Effector CD4-positive, alpha-beta T cell (primary cell): ENCODE results near the gene UNK.

Experiments
- DNase-seq: peaks from one replicate; pipeline ENCODE4 v3.0.0-alpha.2; 2020
- total RNA-seq: gene quantifications from one replicate; lab custom pipeline; 2026; lab: John Stamatoyannopoulos, UW

Gene UNK, protein sequence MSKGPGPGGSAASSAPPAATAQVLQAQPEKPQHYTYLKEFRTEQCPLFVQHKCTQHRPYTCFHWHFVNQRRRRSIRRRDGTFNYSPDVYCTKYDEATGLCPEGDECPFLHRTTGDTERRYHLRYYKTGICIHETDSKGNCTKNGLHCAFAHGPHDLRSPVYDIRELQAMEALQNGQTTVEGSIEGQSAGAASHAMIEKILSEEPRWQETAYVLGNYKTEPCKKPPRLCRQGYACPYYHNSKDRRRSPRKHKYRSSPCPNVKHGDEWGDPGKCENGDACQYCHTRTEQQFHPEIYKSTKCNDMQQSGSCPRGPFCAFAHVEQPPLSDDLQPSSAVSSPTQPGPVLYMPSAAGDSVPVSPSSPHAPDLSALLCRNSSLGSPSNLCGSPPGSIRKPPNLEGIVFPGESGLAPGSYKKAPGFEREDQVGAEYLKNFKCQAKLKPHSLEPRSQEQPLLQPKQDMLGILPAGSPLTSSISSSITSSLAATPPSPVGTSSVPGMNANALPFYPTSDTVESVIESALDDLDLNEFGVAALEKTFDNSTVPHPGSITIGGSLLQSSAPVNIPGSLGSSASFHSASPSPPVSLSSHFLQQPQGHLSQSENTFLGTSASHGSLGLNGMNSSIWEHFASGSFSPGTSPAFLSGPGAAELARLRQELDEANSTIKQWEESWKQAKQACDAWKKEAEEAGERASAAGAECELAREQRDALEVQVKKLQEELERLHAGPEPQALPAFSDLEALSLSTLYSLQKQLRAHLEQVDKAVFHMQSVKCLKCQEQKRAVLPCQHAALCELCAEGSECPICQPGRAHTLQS
- 66.0 reads per million, percentile 74 among the genes with 10 or more reads in this experiment for total RNA-seq

DNA sequence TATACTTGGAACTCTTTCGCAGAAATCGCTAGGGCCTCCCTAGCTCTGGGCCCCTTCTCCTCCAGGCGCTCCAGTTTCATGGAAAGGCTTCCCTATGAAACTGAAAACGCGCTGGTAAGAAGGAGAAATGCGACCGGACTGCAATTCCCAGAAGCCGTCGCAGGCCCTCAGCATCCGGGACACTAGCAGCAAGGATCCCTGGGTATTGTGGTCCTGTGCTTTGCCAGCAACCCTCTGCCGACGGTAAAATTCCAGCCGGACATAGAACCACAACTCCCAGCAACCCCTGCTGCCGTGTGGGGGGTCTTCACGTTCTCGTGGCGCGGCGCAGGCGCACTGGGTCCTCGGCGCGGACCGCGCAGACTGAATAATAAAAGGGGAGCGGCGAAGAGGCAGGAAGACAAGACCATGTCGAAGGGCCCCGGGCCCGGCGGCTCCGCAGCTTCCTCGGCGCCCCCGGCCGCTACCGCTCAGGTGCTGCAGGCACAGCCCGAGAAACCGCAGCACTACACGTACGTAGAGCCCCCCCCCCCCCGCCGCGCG, at the start of gene UNK:
Gene UNK (plus strand): TSS at position 334 of the 543 bp plus-strand sequence. CDS start 75 bp downstream, at position 409.
- DNase-seq = peak; percentile 95

DNA sequence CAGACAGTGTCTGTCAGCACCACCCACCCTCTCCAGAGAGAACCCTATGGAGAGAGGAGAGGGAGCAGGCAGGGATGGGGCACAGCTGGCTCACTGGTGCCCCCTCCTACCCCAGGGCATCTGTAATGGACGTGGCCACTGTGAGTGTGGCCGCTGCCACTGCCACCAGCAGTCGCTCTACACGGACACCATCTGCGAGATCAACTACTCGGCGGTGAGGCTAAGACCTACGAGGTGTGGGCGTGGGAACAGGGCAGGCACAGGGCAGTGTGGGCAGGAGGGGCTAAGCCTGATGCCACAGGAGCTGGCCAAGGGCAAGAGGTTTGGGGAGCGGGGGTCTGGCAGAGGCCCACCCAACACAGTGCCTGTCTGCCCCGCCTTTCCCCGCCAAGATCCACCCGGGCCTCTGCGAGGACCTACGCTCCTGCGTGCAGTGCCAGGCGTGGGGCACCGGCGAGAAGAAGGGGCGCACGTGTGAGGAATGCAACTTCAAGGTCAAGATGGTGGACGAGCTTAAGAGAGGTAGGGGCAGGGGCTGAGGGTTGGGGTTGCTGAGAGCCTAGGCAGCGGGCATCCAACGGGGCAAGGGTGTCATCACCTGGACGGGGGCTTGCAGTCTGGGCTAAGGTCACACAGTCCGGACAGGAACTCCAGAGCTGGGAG, 48.3 kb upstream of the UNK start:
- no peak for DNase-seq

DNA sequence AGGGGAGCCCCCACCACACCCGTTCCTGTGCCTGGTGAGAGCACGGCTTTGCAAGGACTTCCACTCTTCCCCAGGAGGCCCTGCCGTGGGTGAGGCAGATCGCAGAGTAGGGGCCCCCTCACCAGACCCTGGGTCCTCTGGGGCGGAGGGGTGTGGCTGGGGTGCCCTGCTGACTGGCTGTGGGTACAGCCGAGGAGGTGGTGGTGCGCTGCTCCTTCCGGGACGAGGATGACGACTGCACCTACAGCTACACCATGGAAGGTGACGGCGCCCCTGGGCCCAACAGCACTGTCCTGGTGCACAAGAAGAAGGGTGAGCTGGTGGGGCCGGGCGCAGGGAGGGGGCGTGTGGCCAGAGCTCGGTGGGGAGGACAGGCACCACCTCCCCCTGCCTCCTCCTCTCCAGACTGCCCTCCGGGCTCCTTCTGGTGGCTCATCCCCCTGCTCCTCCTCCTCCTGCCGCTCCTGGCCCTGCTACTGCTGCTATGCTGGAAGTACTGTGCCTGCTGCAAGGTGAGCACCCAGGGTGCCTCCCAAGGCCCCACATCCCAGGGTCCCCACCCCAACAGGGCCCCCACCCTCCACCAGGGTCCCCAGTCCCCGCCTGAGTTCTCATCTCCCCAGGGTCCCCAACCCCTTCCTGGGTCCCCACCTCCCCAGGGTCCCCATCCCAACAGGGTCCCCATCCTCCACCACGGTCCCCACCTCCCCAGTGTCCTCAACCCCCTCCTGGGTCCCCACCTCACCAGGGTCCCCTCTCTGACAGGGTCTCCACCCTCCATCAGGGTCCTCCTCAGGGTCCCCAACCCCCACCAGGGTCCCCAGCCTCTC, 47.3 kb upstream of the UNK start:
- DNase-seq = no peak

DNA sequence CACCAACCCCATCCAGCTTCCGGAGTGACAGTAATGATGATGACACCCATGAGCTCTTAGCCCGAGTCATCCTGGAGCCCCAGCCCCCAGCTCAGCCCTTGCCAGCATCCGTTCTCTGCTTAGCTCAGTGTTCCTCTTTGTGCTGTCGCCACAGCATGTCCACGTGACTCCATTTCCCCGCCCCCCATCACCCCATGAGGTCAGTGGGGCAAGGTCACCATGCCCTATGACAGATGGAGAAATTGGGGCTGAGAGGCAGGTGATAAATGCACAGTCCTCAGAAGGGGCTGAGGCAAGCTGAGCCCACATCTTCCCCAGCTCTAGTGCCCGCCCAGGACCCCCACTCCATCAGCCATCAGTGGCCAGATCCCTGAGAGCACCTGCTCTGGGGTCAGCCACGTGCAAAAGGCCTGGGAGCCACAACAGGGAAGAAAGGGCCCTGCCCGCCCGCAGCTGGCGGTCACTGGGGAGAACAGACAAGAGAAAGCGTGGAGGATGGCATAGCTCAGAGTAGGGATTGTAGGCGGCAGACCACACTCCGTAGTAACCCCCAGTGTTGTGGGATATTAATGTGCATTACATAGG, 46.3 kb upstream of the UNK start:
- no peak for DNase-seq

DNA sequence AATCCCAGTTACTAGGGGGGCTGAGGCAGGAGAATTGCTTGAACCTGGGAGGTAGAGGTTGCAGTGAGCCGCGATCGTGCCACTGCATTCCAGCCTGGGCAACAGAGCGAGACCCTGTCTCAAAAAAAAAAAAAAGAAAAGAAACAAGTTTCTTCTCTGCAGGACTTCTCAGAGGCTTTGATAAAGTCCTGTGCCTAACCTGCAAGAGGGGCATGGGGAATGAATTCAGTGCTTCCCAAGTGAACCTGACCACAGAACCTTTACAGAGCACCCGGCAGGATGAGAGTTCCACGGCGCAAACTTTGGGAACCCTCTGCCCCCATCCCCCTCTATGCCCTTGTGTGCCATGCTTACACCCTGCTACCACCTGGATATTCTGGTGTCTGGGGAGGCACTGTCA, 45.4 kb upstream of the UNK start:
- no peak for DNase-seq

DNA sequence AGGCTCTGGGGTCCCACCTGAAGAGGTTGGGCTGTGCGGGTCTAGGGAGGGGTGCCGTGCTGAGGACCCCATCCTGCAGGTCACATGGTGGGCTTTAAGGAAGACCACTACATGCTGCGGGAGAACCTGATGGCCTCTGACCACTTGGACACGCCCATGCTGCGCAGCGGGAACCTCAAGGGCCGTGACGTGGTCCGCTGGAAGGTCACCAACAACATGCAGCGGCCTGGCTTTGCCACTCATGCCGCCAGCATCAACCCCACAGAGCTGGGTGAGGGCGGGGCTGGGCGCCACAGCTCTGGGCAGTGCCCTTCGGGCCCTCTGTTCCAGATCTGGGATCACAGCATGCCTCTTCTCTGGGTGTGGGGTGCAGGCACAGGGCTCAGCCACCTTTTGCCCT, 44.8 kb upstream of the UNK start:
- DNase-seq = no peak

DNA sequence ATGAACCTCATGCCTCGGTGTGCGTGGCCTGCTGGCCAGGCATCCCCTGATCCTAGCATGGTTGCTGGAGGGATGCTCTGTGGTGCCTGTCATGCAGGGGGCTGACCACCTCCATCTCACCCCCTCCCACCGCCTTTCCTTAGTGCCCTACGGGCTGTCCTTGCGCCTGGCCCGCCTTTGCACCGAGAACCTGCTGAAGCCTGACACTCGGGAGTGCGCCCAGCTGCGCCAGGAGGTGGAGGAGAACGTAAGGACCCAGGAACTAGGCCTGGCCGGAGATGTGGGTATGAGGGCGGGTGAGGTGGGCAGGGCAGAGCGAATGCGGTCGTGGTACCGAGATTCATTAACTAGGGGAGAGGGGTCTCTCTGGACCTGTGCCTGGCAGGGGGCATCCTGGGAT, 44.4 kb upstream of the UNK start:
- no peak for DNase-seq

DNA sequence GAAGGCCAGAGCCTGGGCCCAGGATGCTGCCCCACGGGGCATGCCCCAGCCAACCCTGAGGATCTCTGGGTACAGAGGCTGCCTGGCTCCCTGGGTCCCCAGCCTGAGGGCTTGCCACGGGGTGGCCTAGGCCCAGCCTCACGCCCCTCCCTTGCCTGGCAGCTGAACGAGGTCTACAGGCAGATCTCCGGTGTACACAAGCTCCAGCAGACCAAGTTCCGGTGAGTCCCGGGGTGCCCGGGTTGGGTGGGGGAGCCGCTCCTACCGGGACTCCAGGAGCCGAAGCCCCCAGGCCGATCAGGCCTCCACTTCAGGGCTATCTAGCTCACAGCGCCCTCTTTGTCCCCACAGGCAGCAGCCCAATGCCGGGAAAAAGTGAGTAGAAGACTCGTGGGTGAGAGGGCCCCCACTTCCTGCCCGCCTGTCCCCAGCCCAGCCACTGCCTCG, 44.0 kb upstream of the UNK start:
- no peak for DNase-seq

DNA sequence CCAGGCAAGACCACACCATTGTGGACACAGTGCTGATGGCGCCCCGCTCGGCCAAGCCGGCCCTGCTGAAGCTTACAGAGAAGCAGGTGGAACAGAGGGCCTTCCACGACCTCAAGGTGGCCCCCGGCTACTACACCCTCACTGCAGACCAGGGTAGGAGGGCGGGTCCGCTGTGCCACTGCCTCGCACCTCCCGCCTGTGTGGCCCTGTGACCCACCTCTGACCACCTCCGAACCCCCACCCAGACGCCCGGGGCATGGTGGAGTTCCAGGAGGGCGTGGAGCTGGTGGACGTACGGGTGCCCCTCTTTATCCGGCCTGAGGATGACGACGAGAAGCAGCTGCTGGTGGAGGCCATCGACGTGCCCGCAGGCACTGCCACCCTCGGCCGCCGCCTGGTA, 42.3 kb upstream of the UNK start:
- DNase-seq = no peak

DNA sequence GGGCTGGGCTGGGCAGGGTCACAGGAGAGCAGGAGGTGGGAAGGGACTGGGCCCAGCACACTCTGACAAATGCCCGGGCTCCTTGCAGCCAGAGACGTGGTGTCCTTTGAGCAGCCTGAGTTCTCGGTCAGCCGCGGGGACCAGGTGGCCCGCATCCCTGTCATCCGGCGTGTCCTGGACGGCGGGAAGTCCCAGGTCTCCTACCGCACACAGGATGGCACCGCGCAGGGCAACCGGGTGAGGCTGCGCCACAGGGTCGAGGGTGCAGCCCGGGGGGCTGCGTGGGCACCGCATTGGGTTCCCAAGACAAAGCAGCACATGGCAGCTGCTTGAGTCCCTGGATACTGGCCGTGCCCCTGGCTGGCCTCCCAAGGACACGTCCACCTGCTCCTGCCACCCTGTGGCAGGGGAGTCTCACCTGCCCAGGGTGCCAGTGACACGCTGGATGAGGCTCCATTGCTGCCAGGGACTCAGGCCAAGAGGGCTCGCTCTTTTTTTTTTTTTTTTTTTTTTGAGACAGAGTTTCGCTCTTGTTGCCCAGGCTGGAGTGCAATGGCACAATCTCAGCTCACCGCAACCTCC, 40.9 kb upstream of the UNK start:
- no peak for DNase-seq

DNA sequence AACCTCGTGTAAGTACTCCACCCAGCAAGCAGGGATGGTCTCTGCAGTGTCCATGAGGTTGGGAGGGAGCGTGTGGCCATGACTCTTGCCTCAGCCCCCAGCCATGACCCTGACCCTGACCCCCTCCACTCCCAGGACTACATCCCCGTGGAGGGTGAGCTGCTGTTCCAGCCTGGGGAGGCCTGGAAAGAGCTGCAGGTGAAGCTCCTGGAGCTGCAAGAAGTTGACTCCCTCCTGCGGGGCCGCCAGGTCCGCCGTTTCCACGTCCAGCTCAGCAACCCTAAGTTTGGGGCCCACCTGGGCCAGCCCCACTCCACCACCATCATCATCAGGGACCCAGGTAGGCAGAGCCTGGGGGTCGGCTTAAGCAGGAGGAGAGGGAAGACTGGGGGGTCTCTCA, 35.9 kb upstream of the UNK start:
- DNase-seq = no peak

DNA sequence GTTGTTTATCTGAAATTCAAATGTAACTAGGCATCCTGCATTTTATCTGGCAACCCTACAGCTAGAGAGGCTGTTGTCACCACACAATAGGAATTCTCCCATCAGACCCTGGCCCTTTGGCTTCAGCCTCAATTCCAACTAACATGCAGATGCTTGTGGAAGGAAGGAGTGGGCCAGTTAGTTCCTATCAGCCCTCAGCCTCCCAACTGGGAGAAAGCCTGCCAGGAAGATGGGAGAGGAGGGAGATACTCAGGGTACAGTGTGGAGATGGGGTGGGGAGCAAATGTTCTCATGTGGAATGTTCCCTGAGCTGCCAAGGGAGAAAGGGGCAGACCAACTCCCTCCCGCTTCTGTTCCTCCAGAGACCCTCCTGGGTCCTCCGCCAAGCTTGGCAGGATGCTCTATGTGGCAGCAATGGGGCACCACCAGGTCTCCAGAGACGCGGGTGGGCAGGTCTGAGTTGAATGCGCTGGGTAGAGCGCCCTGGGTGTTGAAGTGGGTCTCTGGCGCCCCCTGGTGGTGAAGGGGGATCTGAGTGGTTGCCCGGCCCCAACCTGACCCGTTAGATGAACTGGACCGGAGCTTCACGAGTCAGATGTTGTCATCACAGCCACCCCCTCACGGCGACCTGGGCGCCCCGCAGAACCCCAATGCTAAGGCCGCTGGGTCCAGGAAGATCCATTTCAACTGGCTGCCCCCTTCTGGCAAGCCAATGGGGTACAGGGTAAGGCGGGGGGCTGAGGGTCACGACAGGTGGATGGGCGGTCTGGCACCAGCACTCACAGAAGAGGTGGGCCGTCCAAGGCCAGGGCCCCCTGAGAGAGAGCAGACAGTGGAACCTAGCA, 34.8 kb upstream of the UNK start:
- peak; percentile 89 for DNase-seq

DNA sequence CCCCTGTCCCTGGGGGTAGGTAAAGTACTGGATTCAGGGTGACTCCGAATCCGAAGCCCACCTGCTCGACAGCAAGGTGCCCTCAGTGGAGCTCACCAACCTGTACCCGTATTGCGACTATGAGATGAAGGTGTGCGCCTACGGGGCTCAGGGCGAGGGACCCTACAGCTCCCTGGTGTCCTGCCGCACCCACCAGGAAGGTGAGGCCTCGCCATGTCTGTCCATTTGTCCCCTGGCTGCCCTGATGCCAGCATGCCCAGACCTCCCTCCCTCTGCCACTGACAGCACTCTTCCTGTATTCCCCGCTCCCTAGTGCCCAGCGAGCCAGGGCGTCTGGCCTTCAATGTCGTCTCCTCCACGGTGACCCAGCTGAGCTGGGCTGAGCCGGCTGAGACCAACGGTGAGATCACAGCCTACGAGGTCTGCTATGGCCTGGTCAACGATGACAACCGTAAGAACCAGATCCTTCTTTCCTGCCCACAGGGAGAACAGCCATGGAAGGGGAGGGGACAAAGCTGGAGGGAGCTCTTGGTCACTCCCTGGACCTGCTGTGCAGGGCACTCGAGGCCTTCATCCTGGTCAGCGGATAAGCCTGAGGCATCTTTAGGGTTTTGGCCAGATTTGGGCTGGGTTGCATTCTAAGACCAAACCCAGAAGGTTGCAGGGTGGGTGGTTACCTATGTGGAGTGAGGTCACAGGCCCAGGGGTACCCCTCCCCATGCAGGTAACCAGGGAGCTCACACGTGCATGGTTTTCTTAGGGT, 33.8 kb upstream of the UNK start:
- no peak for DNase-seq

DNA sequence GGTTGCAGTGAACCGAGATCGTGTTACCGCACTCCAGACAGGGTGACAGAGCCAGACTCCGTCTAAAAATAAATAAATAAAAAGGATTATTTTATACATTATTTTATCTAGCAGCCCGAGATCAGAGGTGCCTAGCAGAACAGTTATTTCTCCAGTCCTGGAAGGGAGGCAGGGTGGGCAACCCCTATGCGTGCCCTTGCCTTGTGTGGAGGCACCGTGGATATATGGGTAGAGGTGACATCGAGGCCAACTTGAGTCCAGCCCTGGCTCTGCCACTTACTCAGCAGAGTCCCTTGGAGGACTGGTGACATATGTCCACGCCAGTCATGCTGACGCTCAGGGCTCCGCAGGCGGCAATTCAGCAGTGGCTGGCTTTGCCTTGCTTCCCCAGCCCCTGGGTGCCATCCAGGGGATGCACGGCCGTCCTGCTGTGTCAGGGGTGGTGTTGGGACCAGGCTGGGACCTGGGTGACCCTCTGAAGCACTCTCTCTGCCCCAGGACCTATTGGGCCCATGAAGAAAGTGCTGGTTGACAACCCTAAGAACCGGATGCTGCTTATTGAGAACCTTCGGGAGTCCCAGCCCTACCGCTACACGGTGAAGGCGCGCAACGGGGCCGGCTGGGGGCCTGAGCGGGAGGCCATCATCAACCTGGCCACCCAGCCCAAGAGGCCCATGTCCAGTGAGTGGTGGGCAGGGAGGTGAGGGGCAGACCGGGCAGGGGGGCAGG, 32.8 kb upstream of the UNK start:
- no peak for DNase-seq

DNA sequence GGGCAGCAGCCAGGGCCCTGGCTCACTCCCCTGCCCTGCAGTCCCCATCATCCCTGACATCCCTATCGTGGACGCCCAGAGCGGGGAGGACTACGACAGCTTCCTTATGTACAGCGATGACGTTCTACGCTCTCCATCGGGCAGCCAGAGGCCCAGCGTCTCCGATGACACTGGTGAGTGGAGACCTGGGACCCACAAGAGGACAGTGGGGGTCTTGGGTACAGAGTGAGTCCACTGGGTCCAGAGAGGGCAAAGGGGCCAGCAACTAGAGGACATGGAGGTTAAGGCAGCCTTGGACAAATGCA, 32.2 kb upstream of the UNK start:
- no peak for DNase-seq

DNA sequence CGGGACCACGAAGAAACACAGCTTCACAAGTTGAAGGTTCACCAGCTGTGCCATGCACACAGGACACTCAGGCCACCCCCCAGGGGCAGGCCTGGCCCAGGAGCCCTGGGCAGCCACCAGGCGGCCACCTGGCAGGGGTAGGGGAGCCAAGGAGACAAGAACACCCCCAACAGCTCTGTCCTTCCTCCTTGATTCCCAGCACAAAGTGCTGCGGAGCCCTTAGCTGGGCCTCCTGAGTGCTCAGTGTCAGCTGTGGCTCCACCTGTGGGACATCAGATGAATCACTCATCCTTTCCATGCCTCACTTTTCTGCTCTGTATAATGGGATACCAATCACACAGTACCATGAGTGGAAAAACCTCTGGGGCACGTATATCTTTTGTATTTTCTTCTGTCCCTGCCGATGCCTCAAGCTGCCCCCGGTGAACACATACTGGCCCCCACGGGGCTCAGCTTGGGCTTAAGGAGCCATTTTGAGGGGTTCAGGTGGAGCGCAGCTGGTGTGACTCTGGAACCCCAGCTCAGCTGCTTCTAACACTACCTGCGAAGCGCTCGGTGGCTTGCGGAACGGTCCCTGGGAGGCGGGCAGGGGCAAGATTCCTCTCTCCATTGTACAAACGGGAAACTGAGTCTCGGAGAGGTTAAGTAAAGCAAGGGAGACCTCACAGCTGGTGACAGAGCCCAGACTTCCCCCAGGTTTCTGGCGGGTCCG, 31.6 kb upstream of the UNK start:
- DNase-seq = no peak

DNA sequence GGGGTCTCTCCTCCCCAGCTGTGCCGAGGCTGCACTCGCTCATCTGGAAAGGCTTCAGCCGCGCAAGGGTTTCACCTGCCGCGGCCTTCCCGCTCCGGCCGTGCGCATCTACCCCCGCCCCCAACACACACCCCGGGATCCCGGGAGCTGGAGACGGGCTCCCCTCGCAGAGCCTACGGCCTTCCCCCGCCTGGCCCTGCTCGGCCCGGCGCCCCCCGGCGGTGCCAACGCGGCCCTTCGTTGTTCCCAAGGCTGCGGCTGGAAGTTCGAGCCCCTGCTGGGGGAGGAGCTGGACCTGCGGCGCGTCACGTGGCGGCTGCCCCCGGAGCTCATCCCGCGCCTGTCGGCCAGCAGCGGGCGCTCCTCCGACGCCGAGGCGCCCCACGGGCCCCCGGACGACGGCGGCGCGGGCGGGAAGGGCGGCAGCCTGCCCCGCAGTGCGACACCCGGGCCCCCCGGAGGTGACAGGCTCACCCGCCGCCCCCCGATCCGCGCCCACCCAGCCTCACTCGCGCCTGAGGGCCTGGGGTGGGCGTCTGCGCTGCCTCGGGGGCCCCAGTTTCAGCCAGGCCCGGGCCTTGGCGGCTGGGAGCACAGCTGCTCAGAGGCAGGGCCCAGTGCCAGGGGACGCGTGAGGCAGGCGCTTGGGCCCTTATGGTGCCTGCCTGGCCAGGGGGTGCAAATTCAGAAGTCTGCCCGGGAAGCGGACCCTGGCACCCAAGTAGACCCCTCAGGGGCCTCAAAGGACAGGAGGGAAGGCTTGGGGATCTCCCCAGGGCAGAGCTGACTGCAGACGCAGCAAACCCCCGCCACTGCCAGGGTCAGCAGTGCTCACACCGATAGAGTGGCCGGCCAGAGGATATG, 30.9 kb upstream of the UNK start:
- DNase-seq = peak; percentile 60
